Smooth muscle cell (in vitro differentiated cells): ENCODE results near the gene CDRT4. TPM values are rescaled to one million over a fixed set of nuclear protein-coding genes. Genes with fewer than 3 reads are reported as not detected.

Experiments used
- DNase-seq: peaks from one replicate; lab custom pipeline; 2025; ENCODE audit not compliant: unreplicated experiment; lab: John Stamatoyannopoulos, UW
- H2AFZ ChIP-seq: fragments of 200-600 bp; sonication (generic); 2 replicates; pipeline ENCODE4 v1.6.0; 2016; ENCODE audit warnings: antibody characterized with exemption, low read depth, mild to moderate bottlenecking
- H3F3A ChIP-seq: fragments of 200-600 bp; sonication (generic); 2 replicates; pipeline ENCODE4 v1.6.0; 2017; ENCODE audit warnings: antibody characterized with exemption, low read depth
- H3K27ac ChIP-seq: fragments of 200-600 bp; sonication (generic); 2 replicates; pipeline ENCODE4 v1.5.1; 2016; ENCODE audit warnings: low read depth, mild to moderate bottlenecking
- H3K27me3 ChIP-seq: fragments of 200-600 bp; sonication (generic); 2 replicates; pipeline ENCODE4 v1.6.1; 2016; ENCODE audit warnings: low read depth, mild to moderate bottlenecking
- H3K36me3 ChIP-seq: fragments of 200-600 bp; sonication (generic); 2 replicates; pipeline ENCODE4 v1.5.1; 2016; ENCODE audit warnings: low read depth
- H3K4me1 ChIP-seq: fragments of 200-600 bp; sonication (generic); 2 replicates; pipeline ENCODE4 v1.5.1; 2016; ENCODE audit warnings: low read depth
- H3K4me2 ChIP-seq: fragments of 200-600 bp; sonication (generic); 2 replicates; pipeline ENCODE4 v1.6.0; 2016; ENCODE audit warnings: mild to moderate bottlenecking
- H3K4me3 ChIP-seq: fragments of 200-600 bp; sonication (generic); 2 replicates; pipeline ENCODE4 v1.5.1; 2016; ENCODE audit warnings: mild to moderate bottlenecking
- H3K79me2 ChIP-seq: fragments of 200-600 bp; sonication (generic); 2 replicates; pipeline ENCODE4 v1.6.0; 2016; ENCODE audit warnings: low read depth, mild to moderate bottlenecking
- H3K9ac ChIP-seq: fragments of 200-600 bp; sonication (generic); 2 replicates; pipeline ENCODE4 v1.6.0; 2016; ENCODE audit warnings: low read depth
- H3K9me3 ChIP-seq: fragments of 200-600 bp; sonication (generic); replicated peaks from 2 replicates; pipeline ENCODE4 v1.5.1; 2016; ENCODE audit warnings: low read depth
- H4K20me1 ChIP-seq: fragments of 200-600 bp; sonication (generic); 2 replicates; pipeline ENCODE4 v1.6.0; 2016; ENCODE audit warnings: low read depth
- CTCF ChIP-seq: fragments of 200-600 bp; sonication (generic); IDR thresholded peaks from 2 replicates; pipeline ENCODE4 v1.5.1; 2017; ENCODE audit warnings: borderline replicate concordance, mild to moderate bottlenecking, antibody characterized with exemption; ENCODE audit not compliant: insufficient read depth, poor library complexity, severe bottlenecking
- WGBS: methylation state at CpG from one replicate; pipeline ENCODE4 v1.1.7; 2016; ENCODE audit warnings: low lambda C conversion rate; 5-methylcytosine and 5-hydroxymethylcytosine counted together
- polyA plus RNA-seq: library from polyadenylated mRNA; unstranded; fragments of >200 nt; fragmentation: Nextera tagmentation; extraction: Ambion mirVana; gene quantifications from 2 replicates; pipeline ENCODE4 v1.2.1, GENCODE V29; 2016
- total RNA-seq: library from RNA; depleted of rRNA; stranded (reverse); fragments of >200 nt; gene quantifications from 2 replicates; pipeline ENCODE4 v1.2.3, GENCODE V29; 2014

Gene CDRT4
- total and polyA plus RNA-seq, 2 experiments from 2014 or later = 0.45 to 4.2 TPM

- H3K79me2 ChIP-seq = no peaks in the 10 kb centered on the region
- H3K27ac ChIP-seq = no peak overlapping the region
- H3K9ac ChIP-seq = no peak overlapping the region
- no peak for TF ChIP-seq CTCF
- WGBS = 9% methylated on average over 4 of the region's 4 CpGs
- no peaks in the 10 kb centered on the region for H3F3A ChIP-seq
- DNase-seq = no peak
- H4K20me1 ChIP-seq = no peaks in the 10 kb centered on the region
- no peaks in the 10 kb centered on the region for H3K9me3 ChIP-seq
- peaks cover 5% of the 10 kb centered on the region for H3K4me1 ChIP-seq
- no peak overlapping the region for H3K4me2 ChIP-seq
- no peaks in the 10 kb centered on the region for H3K36me3 ChIP-seq
- no peak overlapping the region for H2AFZ ChIP-seq
- H3K27me3 ChIP-seq = no peaks in the 10 kb centered on the region
- H3K4me3 ChIP-seq = no peak overlapping the region
These were observed 705 bp upstream of the CDRT4 start for GRCh38 chr17:15468126-15468525.

- no peaks in the 10 kb centered on the region for H4K20me1 ChIP-seq
- no peak overlapping the region for H3K27ac ChIP-seq
- WGBS = 96% methylated on average over 6 of the region's 6 CpGs
- no peak overlapping the region for H3K4me2 ChIP-seq
- H3K4me3 ChIP-seq = no peak overlapping the region
- H3K4me1 ChIP-seq = peaks cover 5% of the 10 kb centered on the region
- H3K9me3 ChIP-seq = no peaks in the 10 kb centered on the region
- no peaks in the 10 kb centered on the region for H3K27me3 ChIP-seq
- H3K9ac ChIP-seq = no peak overlapping the region
- H2AFZ ChIP-seq = no peak overlapping the region
- H3K36me3 ChIP-seq = no peaks in the 10 kb centered on the region
- no peaks in the 10 kb centered on the region for H3F3A ChIP-seq
- DNase-seq = no peak
- H3K79me2 ChIP-seq = no peaks in the 10 kb centered on the region
- no peak for TF ChIP-seq CTCF
These were observed 1.3 kb downstream of the CDRT4 start for GRCh38 chr17:15466131-15466530.

- no peak overlapping the region for H2AFZ ChIP-seq
- no peaks in the 10 kb centered on the region for H3K36me3 ChIP-seq
- no peak overlapping the region for H3K9ac ChIP-seq
- H3F3A ChIP-seq = no peaks in the 10 kb centered on the region
- H3K4me2 ChIP-seq = no peak overlapping the region
- no peaks in the 10 kb centered on the region for H3K9me3 ChIP-seq
- H3K27ac ChIP-seq = no peak overlapping the region
- TF ChIP-seq CTCF = no peak
- peaks cover 5% of the 10 kb centered on the region for H3K4me1 ChIP-seq
- no peak overlapping the region for H3K4me3 ChIP-seq
- no peaks in the 10 kb centered on the region for H3K27me3 ChIP-seq
- H3K79me2 ChIP-seq = no peaks in the 10 kb centered on the region
- no peak for DNase-seq
- 100% methylated on average over 2 of the region's 2 CpGs for WGBS
- no peaks in the 10 kb centered on the region for H4K20me1 ChIP-seq
These were observed 2.2 kb downstream of the CDRT4 start for GRCh38 chr17:15465045-15465701.

- Histone ChIP-seq H3K9ac (no peak overlapping the region), H3K27me3 (no peaks in the 10 kb centered on the region)
These were observed 3.0 kb downstream of the CDRT4 start for GRCh38 chr17:15464231-15464985.

More at GRCh38 chr17:15464231-15464985, 3.0 kb downstream of the CDRT4 start:
- no peak for DNase-seq
- Histone ChIP-seq H3K4me1 (peaks cover 5% of the 10 kb centered on the region), H3F3A (no peaks in the 10 kb centered on the region), H3K4me2 (no peak overlapping the region), H4K20me1 (no peaks in the 10 kb centered on the region), H3K4me3 (no peak overlapping the region), H3K36me3 (no peaks in the 10 kb centered on the region), H3K79me2 (no peaks in the 10 kb centered on the region), H2AFZ (no peak overlapping the region), H3K9me3 (no peaks in the 10 kb centered on the region), H3K27ac (no peak overlapping the region)
- 92% methylated on average over 11 of the region's 11 CpGs for WGBS
- TF ChIP-seq CTCF = no peak
